Mucosa of descending colon (tissue), 3 donors: ENCODE measurements around the gene LCA5L. TPM values are rescaled to one million over a fixed set of nuclear protein-coding genes. Genes with fewer than 3 reads are reported as not detected.
"Not testable (repeated sequence)": the region's sequence is repeated elsewhere in the genome, so short reads cannot be mapped to it uniquely, and the experiment has no call there.

Experiments used
- ATAC-seq: fragments of 200-7000 bp; cut with Tn5 transposase; one replicate; pipeline ENCODE4 v1.9.1; 2020; ENCODE audit warnings: mild to moderate bottlenecking, moderate library complexity
- DNase-seq, 3 donors: peaks; one replicate each; pipeline ENCODE4 v3.0.0-alpha.2; 2020
- H3K36me3 ChIP-seq: fragments of 200-600 bp; one replicate; pipeline ENCODE4 v1.8.0; 2021; ENCODE audit warnings: low read depth, mild to moderate bottlenecking
- H3K4me1 ChIP-seq: fragments of 200-600 bp; one replicate; pipeline ENCODE4 v1.8.0; 2021; ENCODE audit warnings: low read depth, mild to moderate bottlenecking
- H3K4me3 ChIP-seq: fragments of 200-600 bp; one replicate; pipeline ENCODE4 v1.8.0; 2021; ENCODE audit warnings: mild to moderate bottlenecking
- H3K9me3 ChIP-seq: fragments of 200-600 bp; one replicate; pipeline ENCODE4 v1.8.0; 2021; ENCODE audit warnings: mild to moderate bottlenecking
- intact Hi-C, 2 donors: fragments of 100-400 bp; cut with DNase I in 1 of 2; cut with micrococcal nuclease in 1 of 2; formaldehyde crosslinking; loops; one replicate each; pipeline versions ENCODE4 v1.11.0 to v1.11.1; 2022; cut with DNase I, micrococcal nuclease
- total RNA-seq, 3 donors: library from RNA; stranded (reverse); fragmentation: NEBNext Ultra II Directional in 2 of 3; extraction: Animal tissue kit (Norgen Biotek cat#: 25700) in 2 of 3; gene quantifications; one replicate each; pipeline versions ENCODE4 v1.2.1 to v1.2.4, GENCODE V29; 2021 to 2023
- TF ChIP-seq, protein P1 (sequence below): fragments of 200-600 bp; IDR thresholded peaks from one replicate; pipeline ENCODE4 v1.8.0; 2022; ENCODE audit warnings: antibody characterized with exemption, mild to moderate bottlenecking
- donor health status: DM: no; HTN: no; CAD: no; lungs with moderate emphysema.
- donor health status: DM: no; HTN: no; CAD: no.
- donor health status: DM: no; HTN: yes; CAD: no.

LCA5L gene
- total RNA-seq, 3 donors from 2014 or later = 0.81 to 1.6 (median 1.6) TPM

GRCh38 chr21:39377444-39378050 is 68.0 kb downstream of the LCA5L start:
- Histone ChIP-seq H3K4me1 (peaks cover 12% of the 10 kb centered on the region), H3K9me3 (no peaks in the 10 kb centered on the region), H3K36me3 (no peaks in the 10 kb centered on the region), H3K4me3 (no peak overlapping the region)
- DNase-seq (no peak), ATAC-seq (no peak)
- intact Hi-C loops = no loop called here
- TF ChIP-seq, protein P1, sequence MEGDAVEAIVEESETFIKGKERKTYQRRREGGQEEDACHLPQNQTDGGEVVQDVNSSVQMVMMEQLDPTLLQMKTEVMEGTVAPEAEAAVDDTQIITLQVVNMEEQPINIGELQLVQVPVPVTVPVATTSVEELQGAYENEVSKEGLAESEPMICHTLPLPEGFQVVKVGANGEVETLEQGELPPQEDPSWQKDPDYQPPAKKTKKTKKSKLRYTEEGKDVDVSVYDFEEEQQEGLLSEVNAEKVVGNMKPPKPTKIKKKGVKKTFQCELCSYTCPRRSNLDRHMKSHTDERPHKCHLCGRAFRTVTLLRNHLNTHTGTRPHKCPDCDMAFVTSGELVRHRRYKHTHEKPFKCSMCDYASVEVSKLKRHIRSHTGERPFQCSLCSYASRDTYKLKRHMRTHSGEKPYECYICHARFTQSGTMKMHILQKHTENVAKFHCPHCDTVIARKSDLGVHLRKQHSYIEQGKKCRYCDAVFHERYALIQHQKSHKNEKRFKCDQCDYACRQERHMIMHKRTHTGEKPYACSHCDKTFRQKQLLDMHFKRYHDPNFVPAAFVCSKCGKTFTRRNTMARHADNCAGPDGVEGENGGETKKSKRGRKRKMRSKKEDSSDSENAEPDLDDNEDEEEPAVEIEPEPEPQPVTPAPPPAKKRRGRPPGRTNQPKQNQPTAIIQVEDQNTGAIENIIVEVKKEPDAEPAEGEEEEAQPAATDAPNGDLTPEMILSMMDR = no peak

DNA sequence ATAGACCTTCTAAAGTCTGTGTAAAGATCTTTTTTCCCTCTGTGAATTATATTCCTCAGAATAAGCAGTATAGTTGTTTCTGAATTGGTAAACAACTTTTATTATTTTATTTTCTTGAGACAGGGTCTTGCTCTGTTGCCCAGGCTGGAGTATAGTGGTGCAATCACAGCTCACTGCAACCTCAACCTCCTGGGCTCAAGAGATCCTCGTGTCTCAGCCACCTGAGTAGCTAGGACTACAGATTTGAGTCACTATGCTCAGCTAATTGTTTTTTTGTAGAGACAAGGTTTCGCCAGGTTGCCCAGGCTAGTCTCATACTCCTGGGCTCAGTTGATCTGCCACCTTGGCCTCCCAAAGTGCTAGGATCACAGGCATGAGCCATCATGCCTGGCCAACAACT is 70.1 kb downstream of the LCA5L start:
- ATAC-seq = no peak
- H3K4me1 ChIP-seq = peaks cover 7% of the 10 kb centered on the region
- TF ChIP-seq, protein P1 = no peak
- H3K36me3 ChIP-seq = no peaks in the 10 kb centered on the region
- H3K9me3 ChIP-seq = no peaks in the 10 kb centered on the region
- no peak for DNase-seq
- no peak overlapping the region for H3K4me3 ChIP-seq
- intact Hi-C loops = no loop called here

DNA sequence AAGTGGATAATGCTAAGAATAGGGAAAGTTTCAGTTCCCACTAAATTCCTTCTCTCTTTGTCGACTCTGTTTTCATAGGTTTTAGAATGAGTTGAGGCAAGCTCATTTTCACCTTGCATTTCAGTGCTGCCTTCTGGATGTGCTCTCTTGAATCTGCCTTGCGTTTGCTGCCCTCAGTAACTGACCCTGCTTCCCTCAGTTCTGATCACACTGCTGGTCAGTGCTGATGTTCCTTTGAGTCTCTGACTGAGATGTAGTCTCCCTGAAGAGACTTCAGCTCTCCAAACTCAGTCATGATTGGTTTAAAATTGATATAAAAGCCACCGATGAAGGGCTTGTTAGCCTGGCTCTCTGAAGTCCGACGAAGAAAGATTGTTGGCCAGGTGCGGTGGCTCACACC is 71.5 kb downstream of the LCA5L start:
- no peak for ATAC-seq
- TF ChIP-seq, protein P1 = no peak

DNA sequence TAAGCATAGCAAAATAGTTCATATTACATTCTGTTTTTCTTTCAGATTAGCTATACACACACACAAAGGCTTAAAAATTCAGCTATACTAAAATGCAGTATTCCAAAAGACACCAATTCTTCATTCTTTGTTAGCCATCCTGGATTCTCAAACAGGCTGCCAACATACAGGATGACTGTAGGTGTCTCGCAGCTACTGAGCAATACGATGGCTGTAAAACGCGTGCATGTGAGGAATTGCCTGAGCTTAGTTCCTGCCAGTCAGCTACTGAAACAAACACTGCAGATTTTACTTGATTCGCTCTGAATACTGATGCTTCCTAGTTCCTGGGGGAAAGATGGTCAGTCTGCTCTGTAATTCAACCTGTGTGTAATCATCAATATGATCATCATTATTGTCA is 71.9 kb downstream of the LCA5L start:
- H3K4me3 ChIP-seq = no peak overlapping the region
- intact Hi-C loops = no loop called here
- H3K9me3 ChIP-seq = no peaks in the 10 kb centered on the region
- DNase-seq = peak in 1 of 3 donors; percentile 49
- no peaks in the 10 kb centered on the region for H3K36me3 ChIP-seq
- TF ChIP-seq, protein P1 = no peak
- H3K4me1 ChIP-seq = no peaks in the 10 kb centered on the region
- ATAC-seq = peak; percentile 84

More for the DNA sequence above, 71.5 kb downstream of the LCA5L start:
- DNase-seq = no peak
- H3K9me3 ChIP-seq = no peaks in the 10 kb centered on the region
- H3K4me1 ChIP-seq = no peaks in the 10 kb centered on the region
- no peak overlapping the region for H3K4me3 ChIP-seq
- intact Hi-C loops = no loop called here
- H3K36me3 ChIP-seq = no peaks in the 10 kb centered on the region

DNA sequence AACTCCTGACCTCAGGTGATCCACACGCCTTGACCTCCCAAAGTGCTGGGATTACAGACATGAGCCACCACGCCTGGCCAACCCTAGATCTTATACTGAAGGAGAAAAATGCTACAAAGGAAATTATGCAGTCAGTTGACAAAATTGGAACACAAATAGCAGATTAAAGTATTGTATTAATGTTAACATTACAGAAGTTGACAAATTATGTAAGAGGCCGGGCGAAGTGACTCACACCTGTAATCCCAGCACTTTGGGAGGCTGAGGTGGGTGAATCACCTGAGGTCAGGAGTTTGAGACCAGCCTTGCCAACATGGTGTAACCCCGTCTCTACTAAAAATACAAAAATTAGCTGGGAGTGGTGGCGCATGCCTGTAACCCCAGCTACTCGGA is 75.7 kb downstream of the LCA5L start:
- H3K4me1 ChIP-seq, H3K9me3 ChIP-seq, H3K4me3 ChIP-seq, intact Hi-C loops, ATAC-seq, H3K36me3 ChIP-seq, DNase-seq: not testable (repeated sequence)

- H3K36me3 ChIP-seq = no peaks in the 10 kb centered on the region
- no peak for ATAC-seq
- H3K4me3 ChIP-seq = no peak overlapping the region
- TF ChIP-seq, protein P1 = no peak
- no peaks in the 10 kb centered on the region for H3K9me3 ChIP-seq
- intact Hi-C loops = no loop called here
- DNase-seq = no peak
- H3K4me1 ChIP-seq = no peaks in the 10 kb centered on the region
These were observed 77.8 kb downstream of the LCA5L start for GRCh38 chr21:39367783-39368182.
